T-helper 1 cell (primary cell): ENCODE data around the gene RGS7.
"Not testable (repeated sequence)": the region's sequence is repeated elsewhere in the genome, so short reads cannot be mapped to it uniquely, and the experiment has no call there.

Source experiments
- DNase-seq, 5 donors: peaks; one replicate each; pipeline ENCODE4 v3.0.0-alpha.2; 2012 to 2020

The RGS7 gene

GRCh38 chr1:241270016-241270415 is 87.0 kb downstream of the RGS7 start:
- DNase-seq = no peak

- no peak for DNase-seq
Measured at GRCh38 chr1:241269116-241269515, 87.9 kb downstream of the RGS7 start.

- DNase-seq = no peak
Measured at GRCh38 chr1:241266121-241266520, 90.9 kb downstream of the RGS7 start.

- no peak for DNase-seq
Measured at GRCh38 chr1:241265428-241265827, 91.6 kb downstream of the RGS7 start.

GRCh38 chr1:241263346-241263745 is 93.7 kb downstream of the RGS7 start:
- no peak for DNase-seq

GRCh38 chr1:241253471-241253870 is 103.5 kb downstream of the RGS7 start:
- no peak for DNase-seq

GRCh38 chr1:241250465-241250864 is 106.5 kb downstream of the RGS7 start:
- no peak for DNase-seq

GRCh38 chr1:241240069-241240468 is 116.9 kb downstream of the RGS7 start:
- no peak for DNase-seq

- no peak for DNase-seq
Measured at GRCh38 chr1:241237873-241238272, 119.1 kb downstream of the RGS7 start.

GRCh38 chr1:241235256-241235897 is 121.6 kb downstream of the RGS7 start:
- DNase-seq = no peak

- no peak for DNase-seq
Measured at GRCh38 chr1:241229711-241230110, 127.3 kb downstream of the RGS7 start.

- no peak for DNase-seq
Measured at GRCh38 chr1:241229216-241229615, 127.8 kb downstream of the RGS7 start.

GRCh38 chr1:241228339-241228738 is 128.7 kb downstream of the RGS7 start:
- no peak for DNase-seq

GRCh38 chr1:241225741-241226140 is 131.3 kb downstream of the RGS7 start:
- no peak for DNase-seq

GRCh38 chr1:241224189-241224588 is 132.8 kb downstream of the RGS7 start:
- not testable (repeated sequence) for DNase-seq

- DNase-seq = not testable (repeated sequence)
Measured at GRCh38 chr1:241222813-241223212, 134.2 kb downstream of the RGS7 start.

- no peak for DNase-seq
Measured at GRCh38 chr1:241221319-241221718, 135.7 kb downstream of the RGS7 start.

GRCh38 chr1:241220913-241221312 is 136.1 kb downstream of the RGS7 start:
- DNase-seq = not testable (repeated sequence)

GRCh38 chr1:241219449-241219848 is 137.6 kb downstream of the RGS7 start:
- no peak for DNase-seq

GRCh38 chr1:241217516-241217915 is 139.5 kb downstream of the RGS7 start:
- DNase-seq = no peak

- DNase-seq = no peak
Measured at GRCh38 chr1:241215683-241216082, 141.3 kb downstream of the RGS7 start.

GRCh38 chr1:241215203-241215602 is 141.8 kb downstream of the RGS7 start:
- DNase-seq = no peak

GRCh38 chr1:241213139-241213538 is 143.9 kb downstream of the RGS7 start:
- DNase-seq = no peak

- DNase-seq = no peak
Measured at GRCh38 chr1:241212628-241213027, 144.4 kb downstream of the RGS7 start.

- no peak for DNase-seq
Measured at GRCh38 chr1:241208910-241209379, 148.1 kb downstream of the RGS7 start.
